ENCODE results near the gene CYBC1.

GRCh38 chr17:82399041-82399441, 51.5 kb downstream of the CYBC1 start:
- TF ChIP-seq GATA3 (IDR thresholded peaks at IDR 0.05; ENCODE audit: low read depth, low read length) (no peak), GATA2 (IDR thresholded peaks at IDR 0.05; ENCODE audit: low read depth, low read length) (no peak)
